Measurements from ENCODE around the gene CRHBP. TPM values are rescaled to one million over a fixed set of nuclear protein-coding genes. Genes with fewer than 3 reads are reported as not detected.
A peak's percentile ranks its signal among the peaks of the same experiment; 100 is the strongest.

CRHBP gene
- total RNA-seq, 1 donor from 2014 or later, result 0.51 TPM

GRCh38 chr5:76982450-76982849 is 29.6 kb downstream of the CRHBP start:
- Histone ChIP-seq H3K36me3 (no peaks in the 10 kb centered on the region), H3K9me3 (ENCODE audit: low read depth) (no peaks in the 10 kb centered on the region), H3K4me3 (no peak overlapping the region), H3K4me2 (no peak overlapping the region), H3F3A (ENCODE audit: low read depth) (no peaks in the 10 kb centered on the region), H3K27ac (no peak overlapping the region), H4K20me1 (ENCODE audit: low read depth) (no peaks in the 10 kb centered on the region), H3K9ac (no peak overlapping the region), H3K27me3 (no peaks in the 10 kb centered on the region), H3K79me2 (ENCODE audit: low read depth) (no peaks in the 10 kb centered on the region), H2AFZ (replicated peaks) (no peak overlapping the region), H3K4me1 (peaks cover 3% of the 10 kb centered on the region)
- Mint-ChIP-seq H3K4me3 (no peak overlapping the region), H3K36me3 (no peaks in the 10 kb centered on the region), H3K27ac (no peak overlapping the region), H3K27me3 (ENCODE audit: insufficient read depth, low read depth) (no peaks in the 10 kb centered on the region), H3K9me3 (peaks cover 4% of the 10 kb centered on the region), H3K4me1 (peaks cover 13% of the 10 kb centered on the region)
- TF ChIP-seq CTCF (IDR thresholded peaks at IDR 0.05) (no peak), EZH2phosphoT487 (IDR thresholded peaks at IDR 0.05) (no peak), EZH2 (IDR thresholded peaks at IDR 0.05) (no peak)
- DNase-seq (ENCODE audit: low spot score), result no peak

- Mint-ChIP-seq H3K4me1 (peaks cover 14% of the 10 kb centered on the region), H3K27ac (no peak overlapping the region), H3K9me3 (peaks cover 4% of the 10 kb centered on the region), H3K27me3 (ENCODE audit: insufficient read depth, low read depth) (no peaks in the 10 kb centered on the region), H3K4me3 (no peak overlapping the region), H3K36me3 (no peaks in the 10 kb centered on the region)
- Histone ChIP-seq H3K36me3 (no peaks in the 10 kb centered on the region), H3K9ac (no peak overlapping the region), H3K79me2 (ENCODE audit: low read depth) (no peaks in the 10 kb centered on the region), H3K4me3 (no peak overlapping the region), H3K27me3 (no peaks in the 10 kb centered on the region), H3K27ac (no peak overlapping the region), H3K9me3 (ENCODE audit: low read depth) (no peaks in the 10 kb centered on the region), H3K4me1 (peaks cover 3% of the 10 kb centered on the region), H3F3A (ENCODE audit: low read depth) (no peaks in the 10 kb centered on the region), H2AFZ (replicated peaks) (no peak overlapping the region), H3K4me2 (no peak overlapping the region), H4K20me1 (ENCODE audit: low read depth) (no peaks in the 10 kb centered on the region)
- TF ChIP-seq EZH2phosphoT487 (IDR thresholded peaks at IDR 0.05), result no peak
- TF ChIP-seq EZH2 (IDR thresholded peaks at IDR 0.05), result no peak
- TF ChIP-seq CTCF (IDR thresholded peaks at IDR 0.05), result no peak
- no peak for DNase-seq (ENCODE audit: low spot score)
These were observed 30.6 kb downstream of the CRHBP start for GRCh38 chr5:76983468-76983867.

GRCh38 chr5:76986825-76987526 is 34.1 kb downstream of the CRHBP start:
- Histone ChIP-seq H3K79me2 (ENCODE audit: low read depth) (no peaks in the 10 kb centered on the region), H3K4me1 (peaks cover 3% of the 10 kb centered on the region), H3K9ac (no peak overlapping the region), H3K9me3 (ENCODE audit: low read depth) (no peaks in the 10 kb centered on the region), H3K4me2 (no peak overlapping the region), H4K20me1 (ENCODE audit: low read depth) (no peaks in the 10 kb centered on the region), H2AFZ (replicated peaks) (no peak overlapping the region), H3K27me3 (no peaks in the 10 kb centered on the region), H3K4me3 (no peak overlapping the region), H3K27ac (no peak overlapping the region), H3F3A (ENCODE audit: low read depth) (no peaks in the 10 kb centered on the region), H3K36me3 (no peaks in the 10 kb centered on the region)
- Mint-ChIP-seq H3K27me3 (ENCODE audit: insufficient read depth, low read depth) (peaks cover 2% of the 10 kb centered on the region), H3K27ac (peak overlapping the region; percentile 6), H3K36me3 (no peaks in the 10 kb centered on the region), H3K4me3 (no peak overlapping the region), H3K9me3 (peaks cover 6% of the 10 kb centered on the region), H3K4me1 (peaks cover 14% of the 10 kb centered on the region)
- DNase-seq (ENCODE audit: low spot score), result peak; percentile 14
- no peak for TF ChIP-seq CTCF (IDR thresholded peaks at IDR 0.05)
- TF ChIP-seq EZH2phosphoT487 (IDR thresholded peaks at IDR 0.05), result no peak
- TF ChIP-seq EZH2 (IDR thresholded peaks at IDR 0.05), result no peak
